ENCODE results near the gene ADAMTS6. TPM values are rescaled to one million over a fixed set of nuclear protein-coding genes. Genes with fewer than 3 reads are reported as not detected.

The ADAMTS6 gene
- total RNA-seq, 3 donors from 2014 or later, result 1.4 to 6.0 (median 3.9) TPM

- TF ChIP-seq CTCF (IDR thresholded peaks at IDR 0.05), result no peak
- Histone ChIP-seq H3K9me3 (no peaks in the 10 kb centered on the region), H3K27me3 (no peaks in the 10 kb centered on the region), H3K4me1 (no peaks in the 10 kb centered on the region), H3K27ac (no peak overlapping the region), H3K36me3 (no peaks in the 10 kb centered on the region), H3K4me3 (no peak overlapping the region)
- intact Hi-C loops (cut with DNase I; ENCODE audit: low total_unique reads), result no loop called here
- no peak for DNase-seq (ENCODE audit: low spot score in 2 of 2)
Measured at GRCh38 chr5:65198456-65199120, 283.1 kb downstream of the ADAMTS6 start.

- Histone ChIP-seq H3K27me3 (no peaks in the 10 kb centered on the region), H3K27ac (no peak overlapping the region), H3K4me3 (no peak overlapping the region), H3K4me1 (no peaks in the 10 kb centered on the region), H3K9me3 (no peaks in the 10 kb centered on the region), H3K36me3 (no peaks in the 10 kb centered on the region)
- TF ChIP-seq CTCF (IDR thresholded peaks at IDR 0.05) (no peak), POLR2AphosphoS5 (IDR thresholded peaks at IDR 0.05) (no peak), POLR2A (IDR thresholded peaks at IDR 0.05) (no peak)
- DNase-seq (ENCODE audit: low spot score in 2 of 2), result no peak
- intact Hi-C loops (cut with DNase I; ENCODE audit: low total_unique reads), result no loop called here
Measured at GRCh38 chr5:65197531-65198455, 283.9 kb downstream of the ADAMTS6 start.

GRCh38 chr5:65194871-65195270, 286.8 kb downstream of the ADAMTS6 start:
- Histone ChIP-seq H3K9me3 (no peaks in the 10 kb centered on the region), H3K4me3 (no peak overlapping the region), H3K36me3 (no peaks in the 10 kb centered on the region), H3K4me1 (no peaks in the 10 kb centered on the region), H3K27me3 (no peaks in the 10 kb centered on the region), H3K27ac (no peak overlapping the region)
- DNase-seq (ENCODE audit: low spot score in 2 of 2), result no peak
- TF ChIP-seq CTCF (IDR thresholded peaks at IDR 0.05), result no peak
- no peak for TF ChIP-seq POLR2AphosphoS5 (IDR thresholded peaks at IDR 0.05)
- no peak for TF ChIP-seq POLR2A (IDR thresholded peaks at IDR 0.05)
- intact Hi-C loops (cut with DNase I; ENCODE audit: low total_unique reads), result no loop called here

GRCh38 chr5:65192331-65192730, 289.4 kb downstream of the ADAMTS6 start:
- no peak for TF ChIP-seq POLR2AphosphoS5 (IDR thresholded peaks at IDR 0.05)
- TF ChIP-seq POLR2A (IDR thresholded peaks at IDR 0.05), result no peak
- no peak for TF ChIP-seq CTCF (IDR thresholded peaks at IDR 0.05)
- Histone ChIP-seq H3K36me3 (no peaks in the 10 kb centered on the region), H3K27ac (no peak overlapping the region), H3K4me1 (no peaks in the 10 kb centered on the region), H3K4me3 (no peak overlapping the region), H3K27me3 (no peaks in the 10 kb centered on the region), H3K9me3 (no peaks in the 10 kb centered on the region)
- intact Hi-C loops (cut with DNase I; ENCODE audit: low total_unique reads), result no loop called here
- DNase-seq (ENCODE audit: low spot score in 2 of 2), result no peak

- TF ChIP-seq POLR2A (IDR thresholded peaks at IDR 0.05) (no peak), CTCF (IDR thresholded peaks at IDR 0.05) (no peak), POLR2AphosphoS5 (IDR thresholded peaks at IDR 0.05) (no peak)
- H3K4me1 ChIP-seq, result no peaks in the 10 kb centered on the region
- intact Hi-C loops (cut with DNase I; ENCODE audit: low total_unique reads), result no loop called here
- H3K4me3 ChIP-seq, result no peak overlapping the region
- no peaks in the 10 kb centered on the region for H3K36me3 ChIP-seq
- no peak for DNase-seq (ENCODE audit: low spot score in 2 of 2)
- H3K27me3 ChIP-seq, result no peaks in the 10 kb centered on the region
- no peaks in the 10 kb centered on the region for H3K9me3 ChIP-seq
- H3K27ac ChIP-seq, result no peak overlapping the region
Measured at GRCh38 chr5:65191554-65192135, 290.1 kb downstream of the ADAMTS6 start.
